CD8-positive, alpha-beta memory T cell (primary cell): ENCODE data around the gene SCN1A. TPM values are rescaled to one million over a fixed set of nuclear protein-coding genes. Genes with fewer than 3 reads are reported as not detected.
A peak's percentile ranks its signal among the peaks of the same experiment; 100 is the strongest.
"Not testable (repeated sequence)": the region's sequence is repeated elsewhere in the genome, so short reads cannot be mapped to it uniquely, and the experiment has no call there.

Experiments used
- CTCF ChIA-PET: fragments of 350-600 bp; sonication (Branson Sonifier 250); formaldehyde crosslinking; loops from one replicate; lab custom pipeline; 2021; ENCODE audit warnings: antibody characterized with exemption; lab: Charles Lee
- POLR2A ChIA-PET: fragments of 350-600 bp; sonication (Branson Sonifier 250); formaldehyde crosslinking; loops from one replicate; lab custom pipeline; 2021; ENCODE audit warnings: antibody characterized with exemption; lab: Charles Lee
- DNase-seq, 5 donors: peaks; one replicate each; pipeline versions ENCODE4 v3.0.0 to v3.0.0-alpha.2; 2020 to 2022; ENCODE audit warnings: mixed read lengths in 1 of 5
- H3K27ac ChIP-seq: one replicate; pipeline ENCODE4 v1.7.0; 2013; ENCODE audit warnings: low read depth, mild to moderate bottlenecking, low read length, moderate library complexity
- H3K27me3 ChIP-seq: 2 replicates; pipeline ENCODE4 v1.7.0; 2013; ENCODE audit warnings: low read length, mild to moderate bottlenecking; ENCODE audit not compliant: insufficient read depth, poor library complexity, severe bottlenecking
- H3K36me3 ChIP-seq: 2 replicates; pipeline ENCODE4 v1.7.0; 2013; ENCODE audit warnings: mild to moderate bottlenecking, low read length, moderate library complexity; ENCODE audit not compliant: insufficient read depth
- H3K4me1 ChIP-seq: 2 replicates; pipeline ENCODE4 v1.7.0; 2013; ENCODE audit warnings: mild to moderate bottlenecking, low read length, moderate library complexity; ENCODE audit not compliant: insufficient read depth
- H3K4me3 ChIP-seq: 2 replicates; pipeline ENCODE4 v1.7.0; 2013; ENCODE audit warnings: mild to moderate bottlenecking, low read length
- H3K9me3 ChIP-seq: 2 replicates; pipeline ENCODE4 v1.7.0; 2013; ENCODE audit warnings: mild to moderate bottlenecking, low read length
- H3K27ac Mint-ChIP-seq, 8 donors: one replicate each; pipeline ENCODE4 v1.8.0; 2020 to 2021; ENCODE audit warnings: mixed read lengths in 8 of 8, mild to moderate bottlenecking in 6 of 8, inconsistent platforms in 3 of 8, moderate library complexity in 3 of 8
- H3K27me3 Mint-ChIP-seq, 2 donors: one replicate each; pipeline ENCODE4 v1.8.0; 2020 to 2021; ENCODE audit warnings: mixed read lengths in 2 of 2, mild to moderate bottlenecking in 1 of 2, moderate library complexity in 1 of 2
- H3K36me3 Mint-ChIP-seq, 3 donors: one replicate each; pipeline ENCODE4 v1.8.0; 2020 to 2021; ENCODE audit warnings: mixed read lengths in 3 of 3, inconsistent platforms in 1 of 3, mild to moderate bottlenecking in 1 of 3
- H3K4me1 Mint-ChIP-seq, 3 donors: one replicate each; pipeline ENCODE4 v1.8.0; 2020 to 2021; ENCODE audit warnings: mixed read lengths in 3 of 3, inconsistent platforms in 1 of 3, mild to moderate bottlenecking in 1 of 3
- H3K4me3 Mint-ChIP-seq, 7 donors: one replicate each; pipeline ENCODE4 v1.8.0; 2020 to 2021; ENCODE audit warnings: mixed read lengths in 7 of 7, mild to moderate bottlenecking in 6 of 7, moderate library complexity in 4 of 7, inconsistent platforms in 2 of 7
- H3K9me3 Mint-ChIP-seq, 5 donors: one replicate each; pipeline ENCODE4 v1.8.0; 2020 to 2022; ENCODE audit warnings: mixed read lengths in 5 of 5, mild to moderate bottlenecking in 3 of 5, moderate library complexity in 2 of 5, inconsistent platforms in 1 of 5
- polyA plus RNA-seq: library from polyadenylated mRNA; unstranded; fragments of 300-500 nt; fragmentation: Illumina TruSeq; gene quantifications from one replicate; pipeline ENCODE4 v1.2.3, GENCODE V29; 2021
- total RNA-seq, 2 experiments: library from RNA; stranded (reverse); gene quantifications; one replicate each; pipeline ENCODE4 v1.2.3, GENCODE V29; 2021

The SCN1A gene
- total and polyA plus RNA-seq, 3 experiments from 2014 or later, result not detected

GRCh38 chr2:166106431-166107015, 21.3 kb downstream of the SCN1A start:
- H3K4me3 Mint-ChIP-seq, result no peak overlapping the region
- no peaks in the 10 kb centered on the region for H3K36me3 Mint-ChIP-seq
- Histone ChIP-seq H3K27ac (no peak overlapping the region), H3K9me3 (no peaks in the 10 kb centered on the region), H3K27me3 (no peaks in the 10 kb centered on the region), H3K4me1 (no peaks in the 10 kb centered on the region), H3K36me3 (no peaks in the 10 kb centered on the region), H3K4me3 (no peak overlapping the region)
- ChIA-PET POLR2A (no interaction called here), CTCF (no interaction called here)
- H3K27ac Mint-ChIP-seq, result peak overlapping the region in 1 of 8 donors; percentile 36
- H3K4me1 Mint-ChIP-seq, result no peaks in the 10 kb centered on the region
- no peaks in the 10 kb centered on the region for H3K9me3 Mint-ChIP-seq
- H3K27me3 Mint-ChIP-seq, result peaks cover 0 to 1% of the 10 kb centered on the region in 2 donors
- DNase-seq, result no peak

- ChIA-PET CTCF (no interaction called here), POLR2A (no interaction called here)
- H3K27ac Mint-ChIP-seq, result no peak overlapping the region
- no peaks in the 10 kb centered on the region for H3K36me3 ChIP-seq
- no peak for DNase-seq
- H3K27me3 Mint-ChIP-seq, result peaks cover 0 to 1% of the 10 kb centered on the region in 2 donors
- no peaks in the 10 kb centered on the region for H3K4me1 Mint-ChIP-seq
- H3K27ac ChIP-seq, result no peak overlapping the region
- H3K36me3 Mint-ChIP-seq, result no peaks in the 10 kb centered on the region
- H3K9me3 Mint-ChIP-seq, result no peaks in the 10 kb centered on the region
- no peaks in the 10 kb centered on the region for H3K4me1 ChIP-seq
- no peaks in the 10 kb centered on the region for H3K27me3 ChIP-seq
- H3K4me3 Mint-ChIP-seq, result no peak overlapping the region
- no peak overlapping the region for H3K4me3 ChIP-seq
- H3K9me3 ChIP-seq, result no peaks in the 10 kb centered on the region
These were observed 23.0 kb downstream of the SCN1A start for GRCh38 chr2:166104773-166105172.

DNA sequence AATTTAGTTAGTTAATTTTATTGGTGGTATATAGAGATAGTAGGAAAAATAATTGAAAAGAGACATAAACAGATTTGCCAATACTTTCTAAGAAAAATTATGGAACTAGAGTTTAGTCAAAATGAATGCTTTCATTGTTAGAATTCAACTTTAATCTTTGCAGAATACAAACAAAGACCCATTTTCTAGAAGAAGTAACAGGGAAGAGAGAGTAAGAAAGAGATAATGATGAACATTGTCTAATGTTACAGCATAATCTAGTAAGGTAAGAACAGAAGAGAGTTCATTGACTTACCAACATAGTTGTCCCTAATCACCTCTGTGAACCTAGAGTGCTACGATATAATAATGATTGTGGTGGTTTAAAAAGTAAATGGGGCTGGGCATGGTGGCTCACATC, 23.7 kb downstream of the SCN1A start:
- Mint-ChIP-seq H3K27ac (no peak overlapping the region), H3K36me3 (no peaks in the 10 kb centered on the region), H3K4me1 (no peaks in the 10 kb centered on the region), H3K27me3 (peaks cover 0 to 1% of the 10 kb centered on the region in 2 donors), H3K4me3 (no peak overlapping the region), H3K9me3 (no peaks in the 10 kb centered on the region)
- no peaks in the 10 kb centered on the region for H3K9me3 ChIP-seq
- DNase-seq, result no peak
- ChIA-PET POLR2A (no interaction called here), CTCF (no interaction called here)
- H3K4me3 ChIP-seq, result no peak overlapping the region
- no peaks in the 10 kb centered on the region for H3K36me3 ChIP-seq
- no peaks in the 10 kb centered on the region for H3K27me3 ChIP-seq
- no peaks in the 10 kb centered on the region for H3K4me1 ChIP-seq
- no peak overlapping the region for H3K27ac ChIP-seq

DNA sequence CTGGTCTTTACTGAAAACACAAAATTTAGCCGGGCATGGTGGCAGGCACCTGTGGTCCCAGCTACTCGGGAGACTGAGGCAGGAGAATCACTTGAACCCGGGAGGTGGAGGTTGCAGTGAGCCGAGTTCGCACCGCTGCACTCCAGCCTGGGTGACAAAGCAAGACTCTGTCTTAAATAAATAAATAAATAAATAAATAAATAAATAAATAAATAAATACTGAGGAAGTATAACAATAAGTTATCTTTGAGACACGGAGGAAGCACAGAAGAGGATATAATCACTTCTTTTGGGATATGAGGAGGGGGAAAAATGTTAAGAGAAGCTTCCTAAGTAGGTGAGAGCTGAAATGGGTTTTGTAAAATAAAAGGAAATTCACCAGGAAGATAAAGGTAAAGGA, 24.5 kb downstream of the SCN1A start:
- not testable (repeated sequence) for H3K4me1 Mint-ChIP-seq, H3K4me3 Mint-ChIP-seq

DNA sequence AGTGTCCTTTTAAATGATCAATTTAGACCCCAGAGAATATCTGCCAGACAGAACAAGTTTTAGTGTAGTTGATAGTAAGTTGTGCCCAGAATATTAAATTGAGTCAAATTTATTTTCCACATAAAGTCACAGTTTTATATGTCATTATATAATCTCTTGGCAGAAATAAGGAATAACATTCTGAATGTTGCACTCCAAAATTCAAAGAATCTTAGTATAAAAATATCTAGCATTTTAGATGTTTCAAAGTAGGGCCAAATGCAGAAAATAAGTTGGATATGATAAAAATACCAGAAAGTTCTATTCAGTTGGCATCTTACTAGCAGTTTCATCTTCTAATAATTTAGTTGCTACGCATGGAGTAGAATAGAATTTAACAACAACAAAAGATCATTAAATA, 33.5 kb downstream of the SCN1A start:
- Mint-ChIP-seq H3K27ac (no peak overlapping the region), H3K4me1 (no peaks in the 10 kb centered on the region), H3K27me3 (peaks cover 5 to 11% of the 10 kb centered on the region in 2 donors), H3K4me3 (no peak overlapping the region), H3K36me3 (no peaks in the 10 kb centered on the region), H3K9me3 (peaks cover 0 to 5% (median 0%) of the 10 kb centered on the region in 5 donors)
- Histone ChIP-seq H3K36me3 (no peaks in the 10 kb centered on the region), H3K9me3 (no peaks in the 10 kb centered on the region), H3K4me3 (no peak overlapping the region), H3K4me1 (no peaks in the 10 kb centered on the region), H3K27me3 (no peaks in the 10 kb centered on the region), H3K27ac (no peak overlapping the region)
- ChIA-PET POLR2A (no interaction called here), CTCF (no interaction called here)
- no peak for DNase-seq

More for the DNA sequence above, 24.5 kb downstream of the SCN1A start:
- H3K27me3 ChIP-seq, H3K9me3 ChIP-seq, H3K27ac ChIP-seq, H3K36me3 ChIP-seq, H3K36me3 Mint-ChIP-seq, H3K27ac Mint-ChIP-seq, DNase-seq, H3K4me3 ChIP-seq, H3K4me1 ChIP-seq, H3K27me3 Mint-ChIP-seq, POLR2A ChIA-PET, H3K9me3 Mint-ChIP-seq: not testable (repeated sequence)
- CTCF ChIA-PET, result interaction anchor here (1.1 kb wide), 1 partner anchor 24 kb away, joined by 6 read pairs; the partner anchor contains the start of gene SCN1A

- Mint-ChIP-seq H3K4me3 (no peak overlapping the region), H3K27me3 (peaks cover 6 to 9% of the 10 kb centered on the region in 2 donors), H3K36me3 (no peaks in the 10 kb centered on the region), H3K27ac (no peak overlapping the region), H3K9me3 (no peaks in the 10 kb centered on the region), H3K4me1 (no peaks in the 10 kb centered on the region)
- Histone ChIP-seq H3K27me3 (no peaks in the 10 kb centered on the region), H3K4me1 (no peaks in the 10 kb centered on the region), H3K4me3 (no peak overlapping the region), H3K9me3 (no peaks in the 10 kb centered on the region), H3K36me3 (no peaks in the 10 kb centered on the region), H3K27ac (no peak overlapping the region)
- ChIA-PET CTCF (no interaction called here), POLR2A (no interaction called here)
- no peak for DNase-seq
These were observed 34.9 kb downstream of the SCN1A start for GRCh38 chr2:166092889-166093288.

DNA sequence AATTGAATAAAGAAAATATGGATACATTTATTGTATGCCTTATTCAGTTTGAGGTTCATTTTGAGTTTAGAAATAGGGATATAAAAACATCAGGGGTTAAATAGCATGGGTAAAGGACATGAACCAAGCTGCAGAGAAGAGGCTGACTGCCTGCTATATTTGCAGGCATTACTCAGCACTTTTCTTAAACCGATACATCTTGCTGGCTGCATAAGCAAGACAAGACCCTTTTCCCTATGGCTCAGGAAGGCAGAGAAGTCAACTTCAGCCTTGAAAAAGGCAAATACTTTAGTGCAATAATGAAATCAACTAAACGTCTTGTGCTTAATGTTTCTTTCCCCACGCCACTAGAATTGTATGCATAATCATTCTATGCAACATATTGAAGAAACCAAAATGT, 36.4 kb downstream of the SCN1A start:
- Mint-ChIP-seq H3K9me3 (no peaks in the 10 kb centered on the region), H3K36me3 (no peaks in the 10 kb centered on the region), H3K27me3 (peaks cover 6 to 9% of the 10 kb centered on the region in 2 donors), H3K4me3 (no peak overlapping the region), H3K27ac (no peak overlapping the region), H3K4me1 (no peaks in the 10 kb centered on the region)
- ChIA-PET CTCF (no interaction called here), POLR2A (no interaction called here)
- Histone ChIP-seq H3K27ac (no peak overlapping the region), H3K4me1 (no peaks in the 10 kb centered on the region), H3K9me3 (no peaks in the 10 kb centered on the region), H3K27me3 (no peaks in the 10 kb centered on the region), H3K4me3 (no peak overlapping the region), H3K36me3 (no peaks in the 10 kb centered on the region)
- DNase-seq, result no peak

GRCh38 chr2:166090908-166091307, 36.9 kb downstream of the SCN1A start:
- H3K27me3 Mint-ChIP-seq, result peaks cover 6 to 10% of the 10 kb centered on the region in 2 donors
- Histone ChIP-seq H3K4me3 (no peak overlapping the region), H3K4me1 (no peaks in the 10 kb centered on the region), H3K27me3 (no peaks in the 10 kb centered on the region), H3K9me3 (no peaks in the 10 kb centered on the region), H3K36me3 (no peaks in the 10 kb centered on the region), H3K27ac (no peak overlapping the region)
- H3K27ac Mint-ChIP-seq, result no peak overlapping the region
- no peaks in the 10 kb centered on the region for H3K9me3 Mint-ChIP-seq
- ChIA-PET CTCF (no interaction called here), POLR2A (no interaction called here)
- H3K4me3 Mint-ChIP-seq, result no peak overlapping the region
- no peaks in the 10 kb centered on the region for H3K4me1 Mint-ChIP-seq
- H3K36me3 Mint-ChIP-seq, result no peaks in the 10 kb centered on the region
- DNase-seq, result no peak
